Stromal cell of bone marrow (primary cell): ENCODE measurements around the gene ZFAND2A.
"Not testable (repeated sequence)": the region's sequence is repeated elsewhere in the genome, so short reads cannot be mapped to it uniquely, and the experiment has no call there.

Source experiments
- DNase-seq: peaks from one replicate; pipeline ENCODE4 v3.0.0-alpha.2; 2012; ENCODE audit warnings: low read depth

The ZFAND2A gene

DNA sequence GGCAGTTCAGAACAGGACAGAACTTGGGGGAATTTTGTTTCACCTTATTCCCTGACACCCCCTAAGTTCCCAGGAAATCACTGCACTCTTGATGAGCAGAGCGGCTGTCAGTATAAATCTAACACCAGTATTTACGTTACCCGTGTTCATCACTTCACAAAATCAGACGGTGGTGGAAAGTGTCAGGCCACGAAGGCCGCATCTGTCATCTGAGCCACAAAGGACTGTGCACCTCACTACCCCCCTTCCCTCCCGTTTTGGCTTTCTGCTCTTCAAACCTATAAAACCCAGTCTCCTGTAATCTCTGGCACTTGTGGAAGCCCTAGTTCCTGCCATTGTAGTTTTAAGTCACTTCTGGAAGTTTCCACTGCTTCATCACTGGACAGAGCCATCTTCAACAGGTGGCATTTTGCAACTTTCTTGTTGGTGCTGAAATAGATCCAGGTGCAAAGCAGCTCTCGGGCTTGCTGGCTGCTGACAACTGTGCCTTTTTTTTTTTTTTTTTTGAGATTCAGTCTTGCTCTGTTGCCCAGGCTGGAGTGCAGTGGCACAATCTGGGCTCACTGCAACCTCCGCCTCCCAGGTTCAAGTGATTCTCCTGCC, 9.5 kb downstream of the ZFAND2A start:
- DNase-seq = no peak

GRCh38 chr7:1149351-1149794, 10.6 kb downstream of the ZFAND2A start:
- DNase-seq = no peak

GRCh38 chr7:1147873-1148272, 12.1 kb downstream of the ZFAND2A start:
- DNase-seq = not testable (repeated sequence)

GRCh38 chr7:1144269-1144771, 15.7 kb downstream of the ZFAND2A start:
- DNase-seq = no peak

GRCh38 chr7:1143031-1143430, 17.0 kb downstream of the ZFAND2A start:
- DNase-seq = not testable (repeated sequence)

DNA sequence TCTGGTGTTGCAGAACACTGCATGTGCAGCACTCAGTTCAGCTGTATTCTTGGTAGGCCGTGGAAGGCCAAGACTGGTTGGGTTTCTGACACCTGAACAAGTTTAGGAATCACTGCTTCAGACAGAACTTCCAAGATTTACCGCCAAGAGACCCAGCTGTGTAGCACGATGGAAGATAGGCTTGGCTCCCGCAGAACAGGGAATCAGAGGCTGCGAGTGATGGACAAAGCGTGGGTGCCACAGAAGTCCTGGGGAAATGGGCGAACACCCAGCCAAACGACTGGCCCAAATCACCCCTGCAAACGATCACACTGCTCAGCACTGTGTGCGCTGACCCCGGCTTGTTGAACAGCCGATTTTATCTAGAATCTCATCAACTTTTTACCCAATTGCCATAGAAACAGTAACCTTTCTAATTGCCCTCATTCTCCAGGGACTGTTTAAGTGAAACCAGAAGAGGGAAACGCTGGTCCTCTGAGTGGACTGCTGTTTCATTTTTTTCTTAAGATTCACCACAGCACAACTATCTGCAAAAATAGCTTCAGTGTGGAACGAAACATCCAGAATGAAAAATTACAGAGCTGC, 17.9 kb downstream of the ZFAND2A start:
- no peak for DNase-seq

- no peak for DNase-seq
Observed at GRCh38 chr7:1141651-1142050, 18.3 kb downstream of the ZFAND2A start.

DNA sequence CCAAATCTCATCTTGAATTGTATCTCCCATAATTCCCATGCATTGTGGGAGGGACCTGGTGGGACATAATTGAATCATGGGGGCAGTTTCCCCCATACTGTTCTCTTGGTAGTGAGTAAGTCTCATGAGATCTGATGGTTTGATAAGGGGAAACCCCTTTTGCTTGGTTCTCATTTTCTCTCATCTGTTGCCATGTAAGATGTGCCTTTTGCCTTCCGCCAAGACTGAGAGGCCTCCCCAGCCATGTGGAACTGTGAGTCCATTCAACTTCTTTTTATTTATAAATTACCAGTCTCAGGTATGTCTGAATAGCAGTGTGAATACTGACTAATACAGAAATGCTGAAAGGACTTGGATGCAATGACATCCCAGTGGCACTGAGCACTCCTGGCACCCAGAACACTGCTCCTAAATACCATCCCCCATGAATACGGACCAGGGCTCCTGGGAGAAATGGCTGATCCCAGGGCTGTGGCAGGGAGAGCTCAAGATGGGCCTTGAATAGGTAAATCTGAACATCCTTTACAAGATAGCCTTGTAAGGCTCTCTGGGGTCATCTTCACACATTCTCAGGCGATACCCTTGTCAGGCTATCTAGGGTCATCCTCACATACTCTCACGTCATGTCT, 19.4 kb downstream of the ZFAND2A start:
- no peak for DNase-seq

DNA sequence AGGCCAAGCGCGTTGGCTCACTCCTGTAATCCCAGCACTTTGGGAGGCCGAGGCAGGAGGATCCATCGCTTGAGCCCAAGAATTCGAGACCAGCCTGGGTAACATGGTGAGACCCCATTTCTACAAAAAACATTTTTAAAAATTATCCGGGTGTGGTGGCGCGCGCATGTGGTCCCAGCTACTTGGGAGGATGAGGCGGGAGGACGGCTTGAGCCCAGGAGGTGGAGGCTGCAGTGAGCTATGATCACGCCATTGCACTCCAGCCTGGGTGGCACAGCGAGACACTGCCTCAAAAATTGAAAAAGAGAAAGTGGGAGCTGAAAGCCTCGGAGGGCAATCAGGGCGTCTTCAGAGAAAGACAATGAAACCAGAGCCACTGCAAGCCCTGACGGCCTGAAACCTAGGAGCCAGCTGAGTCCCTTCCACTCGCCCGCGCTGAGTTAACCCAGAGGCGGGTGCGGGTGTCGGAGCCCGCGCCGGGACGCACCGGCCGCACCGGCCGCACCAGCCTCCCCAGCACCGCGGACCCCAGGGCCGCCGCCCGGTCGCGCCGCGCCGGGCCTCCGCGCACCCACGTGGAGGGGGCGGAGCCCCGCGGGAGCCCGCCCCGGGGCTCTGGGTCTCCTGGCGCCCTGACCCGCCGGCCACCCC, 22.4 kb downstream of the ZFAND2A start:
- no peak for DNase-seq

GRCh38 chr7:1136841-1137516, 23.0 kb downstream of the ZFAND2A start:
- no peak for DNase-seq

DNA sequence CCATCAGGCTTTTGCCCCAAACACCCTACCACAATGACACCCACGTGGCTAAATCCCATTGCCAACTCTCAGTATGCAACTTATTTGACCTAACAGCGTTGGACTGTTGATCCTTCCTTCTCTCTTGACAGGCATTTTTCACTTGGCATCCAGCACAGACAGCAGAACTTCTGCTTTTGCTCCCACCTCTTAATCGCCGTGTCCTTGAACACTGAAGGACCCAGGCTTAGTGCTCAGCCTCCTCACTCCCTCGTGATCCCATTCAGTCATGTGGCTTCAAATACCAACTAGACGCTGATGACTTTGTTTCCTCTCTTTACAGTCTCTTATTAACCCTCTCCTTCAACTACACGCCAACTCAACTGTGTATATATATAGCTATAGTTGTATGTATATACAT, 25.0 kb downstream of the ZFAND2A start:
- no peak for DNase-seq

GRCh38 chr7:1131471-1132265, 28.3 kb downstream of the ZFAND2A start:
- no peak for DNase-seq

DNA sequence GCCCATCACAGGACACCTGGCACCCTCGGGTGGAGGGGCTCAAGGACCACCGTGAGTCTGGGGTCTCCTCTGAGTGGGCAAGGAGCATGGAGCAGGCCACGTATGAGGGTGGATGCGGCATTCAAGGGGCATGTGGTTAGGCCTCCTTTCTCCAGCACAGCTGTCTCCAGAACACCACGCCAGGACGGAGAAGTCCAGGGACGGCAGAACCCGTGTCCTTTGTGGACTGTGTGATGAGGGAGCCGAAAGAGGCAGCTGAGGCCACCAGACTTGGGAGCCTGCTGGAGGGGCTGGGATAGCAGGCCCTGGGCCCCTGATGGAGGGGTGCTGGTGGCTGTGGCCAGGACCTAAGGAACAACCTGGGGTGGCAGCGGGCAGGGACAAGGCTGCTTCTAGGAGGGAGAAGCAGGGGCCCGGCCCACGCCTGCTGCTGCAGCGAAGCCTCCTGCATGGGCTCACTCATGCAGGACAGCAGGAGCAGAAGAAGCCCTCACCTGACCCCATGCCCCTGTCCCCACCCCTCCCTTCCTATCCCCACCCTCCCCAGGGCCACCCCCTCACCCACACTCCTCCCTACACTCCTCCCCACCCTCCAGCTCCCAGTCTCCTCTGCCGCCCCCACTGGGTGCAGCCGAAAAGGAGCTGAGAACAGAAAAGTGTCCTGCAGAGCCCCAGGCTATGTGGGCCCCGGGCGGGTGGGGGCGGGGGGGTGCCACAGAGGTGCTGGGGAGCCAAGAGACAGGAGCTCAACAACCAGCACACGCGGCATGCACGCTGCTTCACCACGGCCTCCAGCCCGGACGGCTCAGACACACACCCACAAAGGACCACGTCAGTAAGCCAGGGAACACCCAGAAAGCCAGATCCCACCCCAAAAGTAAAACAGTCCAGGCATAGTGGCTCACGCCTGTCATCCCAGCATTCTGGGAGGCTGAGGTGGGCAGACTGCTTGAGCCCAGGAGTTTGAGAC, 29.7 kb downstream of the ZFAND2A start:
- no peak for DNase-seq

GRCh38 chr7:1129431-1129830, 30.6 kb downstream of the ZFAND2A start:
- DNase-seq = no peak

DNA sequence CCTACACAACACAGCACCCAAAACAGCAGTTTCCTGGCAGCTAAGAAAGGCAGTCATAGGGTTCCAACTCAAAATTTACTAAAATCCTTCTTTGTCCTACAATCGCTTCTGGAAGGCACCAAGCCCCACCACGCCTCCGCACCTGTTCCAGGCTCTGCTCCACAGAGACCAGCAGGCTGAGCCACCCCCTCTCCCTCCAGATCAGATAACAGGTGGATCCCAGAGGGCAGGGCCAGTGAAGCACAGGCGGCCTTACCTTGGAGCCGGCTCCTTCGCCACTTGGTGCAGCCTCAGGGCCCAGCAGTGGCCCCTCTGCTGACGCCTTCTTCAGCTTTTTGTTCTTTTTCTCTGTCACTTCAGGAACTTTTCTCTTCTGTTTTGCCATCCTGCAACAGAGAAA, 33.0 kb downstream of the ZFAND2A start:
- DNase-seq = no peak

DNA sequence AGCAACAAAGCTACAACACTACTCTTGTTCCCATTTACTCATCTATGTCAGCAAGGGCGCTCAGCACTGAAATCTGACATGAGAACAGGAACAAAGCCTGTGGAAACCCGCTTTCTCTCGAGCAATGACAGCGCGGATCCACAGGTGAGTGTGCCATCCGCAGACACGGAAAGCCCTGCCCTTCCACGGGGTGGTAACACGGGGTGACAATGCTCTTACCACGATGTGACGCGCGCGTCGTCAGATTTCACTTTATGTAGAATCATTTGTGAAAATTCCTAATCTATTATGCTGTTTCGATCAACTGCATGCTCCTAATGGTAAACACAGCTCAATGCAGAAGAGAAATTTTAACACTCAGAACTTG, 34.4 kb downstream of the ZFAND2A start:
- DNase-seq = no peak

GRCh38 chr7:1124816-1125602, 35.0 kb downstream of the ZFAND2A start:
- DNase-seq = no peak

DNA sequence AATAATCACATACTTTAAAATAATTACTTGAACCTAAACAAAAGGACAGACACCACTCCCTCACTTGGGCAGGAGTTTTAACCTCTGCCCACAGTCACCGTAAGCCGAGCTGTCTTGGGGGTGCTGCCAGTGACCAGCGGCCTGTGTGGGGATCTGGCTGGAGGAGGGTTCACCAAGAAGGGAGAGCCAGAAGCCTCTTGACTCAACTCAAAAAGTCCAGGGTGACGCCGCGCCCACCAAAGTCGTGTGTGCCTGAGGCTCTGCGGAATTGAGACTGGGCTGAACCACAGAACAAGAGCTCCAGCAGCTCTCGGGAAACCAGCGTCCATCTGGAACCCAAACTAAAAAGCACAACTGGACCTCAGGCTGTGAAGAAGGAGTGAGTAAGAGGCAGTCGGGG, 35.8 kb downstream of the ZFAND2A start:
- no peak for DNase-seq

GRCh38 chr7:1123715-1124114, 36.3 kb downstream of the ZFAND2A start:
- DNase-seq = peak; percentile 92
